ENCODE measurements around the gene WDSUB1.

The WDSUB1 gene

GRCh38 chr2:159219394-159219998 is 67.0 kb downstream of the WDSUB1 start:
- no peak for DNase-seq

GRCh38 chr2:159218389-159218788 is 68.1 kb downstream of the WDSUB1 start:
- DNase-seq = no peak

GRCh38 chr2:159217676-159218075 is 68.8 kb downstream of the WDSUB1 start:
- DNase-seq = no peak

- DNase-seq = no peak
Measured at GRCh38 chr2:159215116-159215515, 71.4 kb downstream of the WDSUB1 start.

GRCh38 chr2:159214325-159214865 is 72.1 kb downstream of the WDSUB1 start:
- no peak for DNase-seq

- no peak for DNase-seq
Measured at GRCh38 chr2:159213296-159213695, 73.2 kb downstream of the WDSUB1 start.

GRCh38 chr2:159211447-159212396 is 74.8 kb downstream of the WDSUB1 start:
- no peak for DNase-seq

GRCh38 chr2:159209341-159210306 is 76.9 kb downstream of the WDSUB1 start:
- DNase-seq = peak; percentile 47 to 54

- no peak for DNase-seq
Measured at GRCh38 chr2:159208438-159208837, 78.1 kb downstream of the WDSUB1 start.

- no peak for DNase-seq
Measured at GRCh38 chr2:159206736-159207380, 79.6 kb downstream of the WDSUB1 start.

GRCh38 chr2:159204381-159205144 is 81.9 kb downstream of the WDSUB1 start:
- DNase-seq = no peak

- no peak for DNase-seq
Measured at GRCh38 chr2:159202568-159203071, 83.9 kb downstream of the WDSUB1 start.

GRCh38 chr2:159201360-159202063 is 85.0 kb downstream of the WDSUB1 start:
- DNase-seq = peak; percentile 37 to 58

GRCh38 chr2:159200498-159200897 is 86.0 kb downstream of the WDSUB1 start:
- DNase-seq = no peak

GRCh38 chr2:159199761-159200465 is 86.6 kb downstream of the WDSUB1 start:
- DNase-seq = no peak

- no peak for DNase-seq
Measured at GRCh38 chr2:159199236-159199635, 87.3 kb downstream of the WDSUB1 start.

GRCh38 chr2:159196393-159196925 is 90.0 kb downstream of the WDSUB1 start:
- DNase-seq = no peak

- no peak for DNase-seq
Measured at GRCh38 chr2:159195697-159196096, 90.8 kb downstream of the WDSUB1 start.

- no peak for DNase-seq
Measured at GRCh38 chr2:159194241-159194640, 92.3 kb downstream of the WDSUB1 start.

- no peak for DNase-seq
Measured at GRCh38 chr2:159193791-159194190, 92.7 kb downstream of the WDSUB1 start.
